HG03103 (cell line): Measurements from ENCODE around the gene HTATIP2.
"Not testable (repeated sequence)": the region's sequence is repeated elsewhere in the genome, so short reads cannot be mapped to it uniquely, and the experiment has no call there.

Experiments used
- ATAC-seq: cut with Tn5 transposase; IDR thresholded peaks from one replicate; pipeline ENCODE4 v1.9.1; 2021; ENCODE audit warnings: low read depth; ENCODE audit not compliant: unreplicated experiment

HTATIP2 gene

DNA sequence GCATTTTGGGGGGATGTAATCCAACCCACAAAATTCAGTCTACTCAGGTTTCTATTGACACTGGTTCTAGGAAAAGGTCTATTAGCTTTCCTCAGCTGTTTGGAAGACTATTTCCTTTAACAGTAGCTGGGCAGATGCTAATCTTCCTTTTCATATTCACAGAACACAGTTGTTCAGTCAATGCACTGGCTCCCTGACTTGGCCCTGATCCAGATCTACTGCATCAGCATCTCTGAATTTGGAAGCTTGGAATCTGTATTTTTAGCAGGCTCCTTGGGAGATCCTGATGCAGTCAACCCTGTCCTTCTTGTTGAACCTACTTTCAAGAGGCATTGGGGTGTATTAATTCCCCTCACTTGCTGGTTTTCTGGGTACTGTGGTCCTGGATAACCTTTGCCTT lies 6.3 kb downstream of the HTATIP2 start:
- ATAC-seq: no peak

DNA sequence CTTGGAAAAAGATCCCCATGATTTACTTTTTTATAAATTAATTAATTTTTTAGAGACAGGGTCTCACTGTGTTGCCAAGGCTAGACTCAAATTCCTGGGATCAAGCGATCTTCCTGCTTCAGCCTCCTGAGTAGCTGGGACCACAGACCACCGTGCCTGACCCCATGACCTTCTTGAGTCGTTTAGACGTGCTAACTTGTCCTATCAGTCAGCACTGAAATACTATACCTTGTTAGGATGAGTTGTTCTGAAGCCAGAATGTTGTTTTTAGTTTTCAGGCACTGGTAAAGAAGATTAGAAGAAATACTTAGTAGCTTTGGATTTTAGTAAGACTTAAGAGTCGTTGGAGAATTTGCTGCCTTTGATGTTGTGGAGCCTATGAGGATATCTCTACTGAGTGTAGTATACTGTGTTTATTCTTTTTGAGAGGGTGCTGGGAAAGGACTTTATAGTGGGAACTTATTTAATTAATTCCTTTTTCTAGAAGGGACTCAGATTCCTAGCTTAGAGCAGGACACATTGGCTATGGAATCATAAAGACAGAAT lies 8.6 kb downstream of the HTATIP2 start:
- no peak for ATAC-seq

DNA sequence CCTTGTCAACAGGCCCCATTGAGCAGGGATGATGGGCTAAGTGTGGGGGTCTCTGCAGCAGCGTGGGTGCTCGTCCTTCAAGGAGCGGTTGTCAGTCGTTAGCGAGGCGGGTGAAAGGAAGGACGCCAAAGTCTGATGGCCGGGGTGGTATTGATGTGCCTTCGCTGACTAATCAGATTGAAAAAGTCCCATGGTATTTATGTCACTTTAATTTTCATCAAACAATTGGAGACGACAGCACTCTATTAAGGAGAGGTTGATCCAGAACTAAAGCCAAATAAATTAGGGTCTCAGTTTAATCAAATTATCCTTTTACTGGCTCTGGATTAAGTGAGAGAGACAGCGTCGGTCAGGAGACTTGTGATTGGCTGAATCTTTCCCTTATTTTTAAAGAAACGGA lies 9.6 kb downstream of the HTATIP2 start:
- no peak for ATAC-seq

DNA sequence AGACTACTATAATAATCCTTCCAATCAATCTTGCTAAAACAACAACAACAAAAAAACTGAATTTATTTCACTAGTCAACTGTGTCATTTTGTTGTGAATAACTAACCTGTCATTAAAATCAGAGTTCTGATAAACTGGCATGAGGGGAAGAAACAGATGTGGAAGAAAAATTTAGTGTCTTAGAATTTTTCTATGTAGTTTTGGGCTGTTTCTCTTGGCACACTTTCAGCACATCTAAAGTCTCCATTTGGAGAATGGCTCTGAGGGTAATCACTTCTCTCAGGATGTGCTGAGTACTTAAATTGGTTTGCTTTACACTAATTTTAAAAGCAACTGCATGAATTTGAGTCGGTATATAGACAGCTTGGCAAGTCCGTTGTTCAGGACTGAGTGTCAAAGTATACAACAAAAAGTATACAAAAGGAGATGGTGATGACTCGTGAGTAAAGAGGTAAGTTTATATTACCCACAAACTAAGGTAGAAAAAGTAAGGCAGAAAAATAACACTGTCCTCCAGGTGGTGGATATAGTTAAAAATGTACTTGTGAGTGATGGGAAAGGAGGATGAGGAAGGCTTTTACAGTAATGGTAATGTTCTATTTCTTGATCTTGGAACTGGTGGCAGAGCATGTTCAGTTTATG lies 10.2 kb downstream of the HTATIP2 start:
- ATAC-seq: no peak

DNA sequence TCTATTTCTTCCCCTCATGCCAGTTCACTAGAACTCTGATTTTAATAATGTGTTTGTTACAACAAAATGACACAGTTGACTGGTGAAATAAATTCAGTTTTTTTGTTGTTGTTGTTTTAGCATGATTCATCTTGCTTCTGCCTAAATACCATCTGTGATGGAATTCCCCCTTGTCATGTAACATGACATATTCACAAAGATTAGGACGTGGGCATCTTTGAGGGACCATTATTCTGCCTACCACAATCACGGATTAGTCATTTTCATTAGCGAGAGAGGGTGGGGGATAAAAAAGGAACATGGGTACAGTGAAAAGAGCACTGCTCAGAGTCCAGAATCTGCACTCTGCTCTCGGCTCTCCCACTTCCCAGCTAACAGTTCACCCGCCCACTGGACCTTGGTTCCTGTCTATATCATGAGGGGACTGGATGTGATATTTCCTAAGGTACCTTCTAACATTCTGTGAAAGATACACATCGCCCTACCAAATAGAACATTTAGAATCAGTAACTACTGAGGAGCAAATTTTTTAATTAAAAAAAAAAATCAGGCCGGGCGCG lies 11.3 kb downstream of the HTATIP2 start:
- ATAC-seq: no peak

DNA sequence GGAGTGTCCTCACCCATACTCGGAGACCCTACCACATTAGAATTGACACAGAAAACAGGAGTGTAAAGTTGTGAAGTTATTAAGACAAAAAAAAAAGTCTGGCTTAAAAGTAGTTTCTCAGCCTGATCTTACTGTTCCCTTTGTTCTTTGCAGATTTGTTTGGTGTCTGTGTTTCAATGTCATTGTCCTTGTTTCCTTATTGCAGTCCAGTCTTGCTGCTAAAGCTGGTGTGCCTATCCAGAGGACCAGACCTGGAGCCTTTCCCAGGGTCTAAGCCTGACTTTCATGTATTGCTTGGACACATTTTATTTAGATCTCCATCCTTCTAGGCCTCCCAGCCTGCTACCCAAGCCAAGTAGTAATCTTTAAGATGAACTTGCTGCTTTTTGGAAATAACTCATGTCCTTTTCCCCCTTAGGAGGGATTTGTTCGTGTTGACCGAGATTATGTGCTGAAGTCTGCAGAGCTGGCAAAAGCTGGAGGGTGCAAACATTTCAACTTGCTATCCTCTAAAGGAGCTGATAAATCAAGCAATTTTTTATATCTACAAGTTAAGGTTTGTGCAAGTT lies 12.7 kb downstream of the HTATIP2 start:
- ATAC-seq: no peak

DNA sequence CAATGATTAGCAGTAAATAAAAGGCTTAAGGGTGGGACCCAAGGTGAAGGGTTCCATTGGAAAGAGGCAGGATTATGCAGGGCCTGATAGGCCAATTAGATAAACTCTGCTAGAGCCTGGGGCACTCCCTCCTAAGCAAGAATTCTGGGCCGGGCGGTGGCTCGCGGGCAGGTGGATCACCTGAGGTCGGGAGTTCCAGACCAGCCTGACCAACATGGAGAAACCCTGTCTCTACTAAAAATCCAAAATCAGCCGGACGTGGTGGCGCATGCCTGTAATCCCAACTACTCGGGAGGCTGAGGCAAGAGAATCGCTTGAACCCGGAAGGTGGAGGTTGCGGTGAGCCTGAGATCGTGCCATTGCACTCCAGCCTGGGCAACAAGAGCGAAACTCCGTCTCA lies 22.5 kb downstream of the HTATIP2 start:
- not testable (repeated sequence) for ATAC-seq

DNA sequence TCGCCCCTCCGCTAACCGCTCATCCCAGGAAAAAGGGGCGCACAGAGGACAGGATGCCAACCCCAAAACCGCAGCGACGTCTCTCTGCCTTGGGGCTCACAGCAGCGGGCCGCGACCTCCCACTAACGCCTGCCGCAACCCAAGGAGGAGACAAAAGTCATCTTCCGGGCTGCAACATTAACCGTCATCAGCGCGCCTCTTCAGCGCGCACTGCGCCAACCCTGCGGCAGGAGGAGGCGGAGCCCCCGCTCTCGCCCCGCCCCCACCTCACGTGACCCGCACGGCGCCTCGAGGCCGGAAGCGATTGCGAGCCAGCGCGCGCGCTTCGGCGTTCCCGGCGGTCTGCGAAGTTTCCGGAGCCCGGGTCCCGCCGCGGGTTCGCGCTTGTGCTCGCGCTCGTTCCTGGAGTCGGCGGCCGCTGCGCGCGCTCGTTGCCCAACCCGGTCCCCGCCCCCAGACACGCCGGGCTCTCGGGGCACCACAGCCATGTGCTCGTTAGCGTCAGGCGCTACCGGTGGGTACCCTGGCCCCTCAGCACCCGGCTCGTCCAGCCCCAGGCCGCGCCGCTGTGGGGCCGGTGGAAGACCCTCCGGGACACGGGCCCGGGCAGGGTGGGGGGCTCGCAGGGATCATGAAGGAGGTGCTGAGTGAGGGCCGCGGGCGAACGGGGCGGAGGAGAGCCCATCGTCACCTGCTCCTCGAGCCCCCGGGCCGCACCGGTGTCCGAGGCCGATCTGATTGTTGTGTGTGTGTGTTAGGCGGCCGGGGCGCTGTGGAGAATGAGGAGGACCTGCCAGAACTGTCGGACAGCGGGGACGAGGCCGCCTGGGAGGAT lies 24.0 kb downstream of the HTATIP2 start, which contains the start of gene PRMT3:
Gene PRMT3 (plus strand): TSS at position 456 of the 835 bp plus-strand sequence. CDS start 31 bp downstream, at position 487.
- peak; percentile 75 for ATAC-seq

DNA sequence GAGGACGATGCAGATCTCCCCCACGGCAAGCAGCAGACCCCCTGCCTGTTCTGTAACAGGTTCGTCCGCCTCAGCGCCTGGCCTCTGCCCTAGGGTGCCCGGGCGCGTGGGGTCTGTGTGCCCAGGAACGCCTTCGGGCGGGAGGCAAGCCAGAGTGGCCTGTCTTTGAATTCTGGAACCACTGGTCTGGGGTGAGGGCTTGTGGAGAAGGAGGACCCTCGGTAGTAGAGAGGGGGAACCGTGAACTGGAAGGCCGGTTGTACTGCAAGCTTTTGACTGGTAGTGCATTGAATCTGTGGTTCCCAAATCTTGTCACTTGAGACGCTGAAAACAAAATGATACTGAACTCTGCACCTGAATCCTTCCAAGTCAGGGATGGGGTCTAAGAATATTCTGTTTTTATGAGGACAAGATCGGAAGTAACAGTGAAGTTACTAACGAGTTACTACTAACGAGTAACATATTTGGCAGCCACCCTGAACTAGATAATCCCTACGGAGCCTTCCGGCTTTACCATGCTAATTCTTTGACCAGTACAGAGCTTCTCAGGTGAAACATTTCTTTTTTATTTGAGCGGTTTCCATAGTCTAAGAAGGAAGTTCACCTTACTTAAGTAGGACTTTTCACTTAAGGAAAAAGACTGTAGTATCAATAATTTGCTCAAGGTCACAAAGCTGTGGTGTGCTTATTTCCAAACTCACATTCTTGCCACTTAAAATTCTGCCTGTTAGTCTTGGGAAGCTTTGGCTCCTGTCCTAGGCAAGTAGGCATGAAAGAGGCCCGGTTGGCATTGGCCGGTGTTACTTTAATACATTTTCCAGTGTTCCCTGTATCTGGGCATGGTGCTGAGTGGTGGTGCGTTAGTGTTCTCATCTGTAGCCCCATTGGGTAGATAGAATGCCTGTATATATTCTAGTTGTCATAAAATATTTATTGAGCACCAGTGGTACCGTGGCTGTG lies 24.9 kb downstream of the HTATIP2 start:
- peak; percentile 5 for ATAC-seq

DNA sequence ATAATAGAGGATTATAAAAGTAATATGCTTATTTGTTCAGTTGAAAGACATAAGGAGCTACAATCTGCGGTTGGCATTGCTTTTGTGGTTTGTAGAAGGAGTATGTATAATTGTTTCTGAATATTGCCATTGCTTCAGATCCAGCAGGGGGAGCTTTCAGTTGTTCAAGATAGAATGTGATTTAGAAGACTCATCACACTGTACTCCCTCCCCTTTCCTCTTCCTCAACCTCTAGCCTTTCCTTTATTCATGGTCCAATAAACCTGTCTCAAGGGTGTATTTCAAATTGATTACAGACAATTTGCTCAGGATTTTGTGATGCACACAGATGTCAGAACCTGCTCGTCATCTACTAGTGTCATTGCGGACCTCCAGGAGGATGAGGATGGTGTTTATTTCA lies 33.8 kb downstream of the HTATIP2 start:
- peak; percentile 86 for ATAC-seq

DNA sequence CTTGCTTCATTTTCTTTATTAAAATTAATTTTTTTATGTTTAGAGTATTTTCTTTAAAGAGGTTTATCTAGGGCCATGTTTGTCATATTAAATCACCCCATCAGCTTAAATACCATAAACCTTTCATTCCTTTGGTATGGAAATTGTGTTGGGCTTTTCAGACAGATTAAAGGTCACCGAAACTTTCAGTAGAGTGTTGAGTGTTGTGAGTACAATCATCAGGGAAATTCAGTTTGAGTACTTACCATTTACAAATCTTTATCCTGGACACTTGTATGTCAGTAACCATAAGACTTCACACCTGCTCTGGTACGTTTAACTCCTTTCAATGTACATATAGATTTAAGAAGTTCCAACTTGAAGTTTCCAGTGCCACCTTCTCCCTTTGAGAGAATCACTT lies 36.0 kb downstream of the HTATIP2 start:
- no peak for ATAC-seq

DNA sequence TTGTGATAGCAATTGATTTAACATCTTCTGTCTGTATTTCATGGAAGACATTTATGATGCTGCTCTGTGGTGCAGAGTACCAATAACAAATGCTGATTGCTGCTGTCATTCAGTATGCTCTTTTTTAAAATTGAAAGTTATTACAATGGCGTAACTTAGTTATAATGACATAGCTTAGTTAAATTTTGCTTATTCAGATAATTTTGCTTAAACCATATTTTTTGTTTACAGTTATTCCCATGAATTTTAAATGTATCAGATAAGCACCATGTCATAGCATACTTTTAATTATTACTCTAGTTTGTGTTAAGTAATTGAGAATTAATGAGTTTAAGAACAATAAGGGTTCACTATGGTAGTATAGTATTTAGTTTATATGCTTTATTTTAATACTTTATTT lies 39.5 kb downstream of the HTATIP2 start:
- ATAC-seq: no peak

DNA sequence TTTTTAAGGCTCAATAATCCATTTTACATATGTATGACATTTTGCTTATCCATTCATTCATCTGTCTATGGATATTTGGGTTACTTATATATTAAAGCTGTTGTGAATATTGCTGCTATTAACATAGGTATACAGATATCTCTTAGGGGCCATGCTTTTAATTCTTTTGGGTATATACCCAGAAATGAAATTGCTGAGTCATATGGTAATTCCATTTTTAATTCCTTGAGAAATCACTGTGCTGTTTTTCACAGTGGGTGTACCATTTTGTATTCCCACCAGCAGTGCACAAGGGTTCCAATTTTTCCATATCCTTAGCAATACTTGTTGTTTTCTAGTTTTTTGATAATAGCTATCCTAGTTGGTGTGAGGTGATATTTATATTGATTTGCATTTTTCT lies 43.0 kb downstream of the HTATIP2 start:
- no peak for ATAC-seq

DNA sequence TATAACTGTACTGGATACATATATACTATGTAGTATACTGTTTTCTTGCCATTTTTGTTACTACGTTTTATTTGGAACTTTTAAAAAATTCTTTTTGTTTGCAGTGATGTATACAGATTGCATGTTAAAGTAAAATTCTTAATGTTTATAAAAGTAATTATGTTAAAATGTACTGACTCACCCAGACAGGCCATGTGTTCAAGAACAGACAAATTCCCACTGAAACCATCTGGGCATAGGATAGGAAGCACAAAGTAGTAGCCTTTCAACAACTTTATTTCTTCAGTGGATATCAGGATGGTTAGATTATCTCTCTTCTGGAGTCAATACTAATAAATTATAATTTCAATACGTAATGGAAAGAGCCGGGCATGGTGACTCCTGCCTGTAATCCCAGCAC lies 43.8 kb downstream of the HTATIP2 start:
- no peak for ATAC-seq

DNA sequence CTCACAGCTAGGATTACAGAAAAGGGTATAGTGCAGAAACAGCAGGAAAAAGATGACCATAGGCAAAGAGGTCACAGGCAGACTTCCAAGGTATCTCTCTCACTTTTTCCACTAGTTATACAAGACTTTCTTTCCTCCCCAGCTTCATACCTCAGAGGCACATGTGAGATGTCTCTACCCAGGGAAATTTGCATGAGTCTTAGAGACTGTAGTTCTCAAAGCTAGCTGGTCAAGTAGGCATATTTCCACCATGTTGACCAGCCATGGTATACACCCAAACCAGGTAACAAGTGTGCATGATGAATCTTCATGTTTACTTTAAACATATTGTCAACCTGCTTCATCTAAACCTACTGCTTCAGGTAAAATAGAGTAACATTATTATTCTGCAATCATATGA lies 51.9 kb downstream of the HTATIP2 start:
- ATAC-seq: no peak

DNA sequence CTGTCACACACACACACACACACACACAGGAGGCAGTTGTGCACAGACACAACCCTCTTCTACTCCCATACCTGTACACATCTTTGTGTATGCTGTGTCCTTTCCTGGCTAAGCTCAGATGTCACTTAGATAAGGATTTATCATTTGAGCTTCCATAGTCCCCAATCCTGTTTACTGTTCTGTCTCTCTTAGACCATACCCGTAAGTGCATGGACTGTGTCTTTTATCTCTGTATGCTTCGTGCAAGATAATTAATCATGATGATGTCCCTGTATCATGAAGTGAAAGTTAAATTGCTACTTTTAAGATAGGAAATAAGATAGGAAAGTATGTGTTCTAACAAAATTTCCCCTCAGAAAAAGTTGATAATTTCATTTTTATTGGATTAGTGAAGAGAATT lies 54.3 kb downstream of the HTATIP2 start:
- ATAC-seq: no peak

DNA sequence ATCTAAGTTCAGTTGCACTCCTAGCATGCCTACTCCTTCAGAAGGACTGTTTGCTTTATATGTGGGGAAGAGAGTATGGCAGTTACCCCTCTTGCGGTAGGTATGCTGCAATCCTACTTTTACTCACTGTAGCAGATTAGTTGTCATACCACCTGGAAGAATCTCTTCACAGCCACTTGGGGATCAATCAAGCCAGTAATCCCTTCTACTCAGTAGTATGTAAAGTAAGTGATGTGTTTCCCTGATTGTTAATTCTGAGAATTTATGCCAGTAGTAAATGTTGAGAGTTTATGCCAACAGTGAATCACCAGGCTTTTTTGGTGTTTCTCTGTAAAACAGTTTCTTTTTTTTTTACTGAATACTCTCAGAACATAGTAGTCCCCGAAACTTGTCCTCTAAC lies 58.4 kb downstream of the HTATIP2 start:
- no peak for ATAC-seq

DNA sequence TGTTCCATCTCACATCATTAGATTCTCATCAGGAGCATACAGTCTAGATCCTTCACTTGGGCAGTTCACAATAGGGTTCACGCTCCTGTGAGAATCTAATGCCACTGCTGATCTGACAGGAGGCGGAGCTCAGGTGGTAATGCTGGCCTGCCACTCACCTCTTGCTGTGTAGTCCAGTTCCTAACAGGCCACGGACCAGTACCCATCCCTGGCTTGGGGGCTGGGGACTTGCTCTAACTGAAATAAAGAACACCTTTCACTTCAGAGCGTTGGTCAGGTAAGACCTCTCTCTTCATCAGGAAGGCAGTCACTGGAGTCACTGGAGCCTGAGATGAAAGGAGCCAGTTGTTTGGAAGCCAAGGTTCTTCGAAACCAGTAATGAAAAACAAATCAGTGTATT lies 65.7 kb downstream of the HTATIP2 start:
- no peak for ATAC-seq
